COLO829 (cell line): Measurements from ENCODE around the gene PCDHB1.
"Not testable (repeated sequence)": the region's sequence is repeated elsewhere in the genome, so short reads cannot be mapped to it uniquely, and the experiment has no call there.

Experiments
- DNase-seq: peaks from one replicate; pipeline ENCODE4 v3.0.0; 2012; ENCODE audit warnings: low spot score

PCDHB1 gene

DNA sequence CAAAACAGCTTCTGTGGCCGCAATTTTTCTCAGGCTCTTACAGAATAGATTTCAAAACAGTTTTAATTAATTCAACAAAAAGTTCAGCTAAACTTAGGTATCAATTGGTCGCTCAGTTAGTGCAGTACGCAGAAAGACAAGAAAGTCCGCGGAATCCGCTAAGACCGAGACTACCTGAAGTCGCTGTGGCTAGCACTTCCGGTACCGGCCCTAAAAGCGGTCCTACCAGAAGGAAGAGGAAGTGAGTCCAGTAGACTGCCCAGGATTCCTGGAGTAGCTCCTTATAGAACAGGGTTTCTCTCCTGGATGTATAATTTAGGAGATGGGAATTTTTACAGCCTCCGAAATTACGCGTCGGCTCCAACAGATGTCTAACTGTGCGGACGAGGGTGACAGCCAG is 26.7 kb downstream of the PCDHB1 start:
- no peak for DNase-seq

DNA sequence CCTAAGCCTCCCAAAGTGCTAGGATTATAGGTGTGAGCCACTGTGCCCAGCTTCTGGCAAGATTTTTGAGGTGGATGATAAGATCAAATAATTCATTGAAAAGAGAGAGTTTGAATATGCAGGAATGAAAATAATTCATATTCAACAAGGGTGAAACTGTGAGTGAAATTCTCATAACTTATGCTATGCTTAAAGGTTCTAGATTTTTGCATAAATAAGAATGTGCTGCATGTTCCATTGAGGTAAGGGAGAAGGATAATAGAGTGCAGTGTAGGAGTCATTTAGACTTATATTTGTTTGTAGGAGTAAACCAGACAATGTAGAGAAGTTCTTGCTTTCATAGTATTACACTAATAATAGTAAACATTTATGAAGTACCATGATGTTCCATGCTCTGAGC is 31.1 kb downstream of the PCDHB1 start:
- DNase-seq, result no peak

DNA sequence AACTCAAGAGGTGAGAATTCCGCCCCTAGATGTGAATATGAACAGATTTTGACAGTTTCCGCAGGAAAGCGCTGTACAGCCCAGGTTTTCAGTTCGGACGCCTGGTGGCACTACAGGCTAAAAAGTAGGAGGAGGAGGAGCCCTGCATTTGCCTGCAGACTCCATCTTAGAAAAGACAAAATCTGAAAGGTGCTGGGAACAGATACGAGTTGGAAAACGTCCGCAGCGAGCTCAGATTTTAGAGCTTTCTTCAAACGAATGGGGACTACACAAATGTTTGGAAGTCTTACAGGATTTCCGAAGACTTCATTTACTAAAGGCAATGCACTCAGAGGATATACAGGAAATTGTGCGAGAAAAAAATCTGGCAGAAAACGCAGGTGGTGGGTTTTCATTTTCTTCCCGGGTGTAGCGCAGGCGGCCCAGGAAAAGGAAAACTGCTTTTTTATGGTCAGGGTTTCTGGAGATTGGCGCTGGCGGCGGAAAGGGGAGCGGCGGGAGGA is 33.4 kb downstream of the PCDHB1 start:
- peak; percentile 38 for DNase-seq

DNA sequence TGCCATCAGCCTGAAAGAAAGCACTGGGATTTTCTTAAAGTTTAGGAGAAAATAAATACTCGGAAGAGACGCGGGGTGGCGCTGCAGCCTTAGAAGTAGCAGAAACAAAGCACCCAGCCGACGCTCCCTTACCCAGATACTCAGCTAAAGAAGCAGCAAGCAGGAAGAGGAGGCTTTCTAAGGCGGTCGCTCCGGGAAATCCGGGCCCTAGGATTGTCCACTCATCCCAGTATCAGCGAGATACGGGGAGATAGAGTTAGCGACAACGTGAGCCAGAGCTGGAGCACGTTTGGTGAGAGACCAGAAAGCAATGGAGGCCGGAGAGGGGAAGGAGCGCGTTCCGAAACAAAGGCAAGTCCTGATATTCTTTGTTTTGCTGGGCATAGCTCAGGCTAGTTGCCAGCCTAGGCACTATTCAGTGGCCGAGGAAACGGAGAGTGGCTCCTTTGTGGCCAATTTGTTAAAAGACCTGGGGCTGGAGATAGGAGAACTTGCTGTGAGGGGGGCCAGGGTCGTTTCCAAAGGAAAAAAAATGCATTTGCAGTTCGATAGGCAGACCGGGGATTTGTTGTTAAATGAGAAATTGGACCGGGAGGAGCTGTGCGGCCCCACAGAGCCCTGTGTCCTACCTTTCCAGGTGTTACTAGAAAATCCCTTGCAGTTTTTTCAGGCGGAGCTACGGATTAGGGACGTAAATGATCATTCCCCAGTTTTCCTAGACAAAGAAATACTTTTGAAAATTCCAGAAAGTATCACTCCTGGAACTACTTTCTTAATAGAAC is 43.5 kb downstream of the PCDHB1 start, which contains the start of gene PCDHB2:
Gene PCDHB2, plus strand, starts transcription at position 135 of the 782 bp plus-strand sequence. Its CDS starts 176 bp downstream, at position 311.
- peak; percentile 42 for DNase-seq

DNA sequence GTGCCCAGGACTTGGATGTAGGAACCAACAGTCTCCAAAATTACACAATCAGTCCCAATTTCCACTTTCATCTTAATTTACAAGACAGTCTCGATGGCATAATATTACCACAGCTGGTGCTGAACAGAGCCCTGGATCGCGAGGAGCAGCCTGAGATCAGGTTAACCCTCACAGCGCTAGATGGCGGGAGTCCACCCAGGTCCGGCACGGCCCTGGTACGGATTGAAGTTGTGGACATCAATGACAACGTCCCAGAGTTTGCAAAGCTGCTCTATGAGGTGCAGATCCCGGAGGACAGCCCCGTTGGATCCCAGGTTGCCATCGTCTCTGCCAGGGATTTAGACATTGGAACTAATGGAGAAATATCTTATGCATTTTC is 44.1 kb downstream of the PCDHB1 start:
- DNase-seq, result no peak

DNA sequence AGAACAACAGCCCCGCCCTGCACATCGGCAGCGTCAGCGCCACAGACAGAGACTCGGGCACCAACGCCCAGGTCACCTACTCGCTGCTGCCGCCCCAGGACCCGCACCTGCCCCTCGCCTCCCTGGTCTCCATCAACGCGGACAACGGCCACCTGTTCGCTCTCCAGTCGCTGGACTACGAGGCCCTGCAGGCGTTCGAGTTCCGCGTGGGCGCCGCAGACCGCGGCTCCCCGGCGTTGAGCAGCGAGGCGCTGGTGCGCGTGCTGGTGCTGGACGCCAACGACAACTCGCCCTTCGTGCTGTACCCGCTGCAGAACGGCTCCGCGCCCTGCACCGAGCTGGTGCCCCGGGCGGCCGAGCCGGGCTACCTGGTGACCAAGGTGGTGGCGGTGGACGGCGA is 45.0 kb downstream of the PCDHB1 start:
- DNase-seq, result not testable (repeated sequence)

DNA sequence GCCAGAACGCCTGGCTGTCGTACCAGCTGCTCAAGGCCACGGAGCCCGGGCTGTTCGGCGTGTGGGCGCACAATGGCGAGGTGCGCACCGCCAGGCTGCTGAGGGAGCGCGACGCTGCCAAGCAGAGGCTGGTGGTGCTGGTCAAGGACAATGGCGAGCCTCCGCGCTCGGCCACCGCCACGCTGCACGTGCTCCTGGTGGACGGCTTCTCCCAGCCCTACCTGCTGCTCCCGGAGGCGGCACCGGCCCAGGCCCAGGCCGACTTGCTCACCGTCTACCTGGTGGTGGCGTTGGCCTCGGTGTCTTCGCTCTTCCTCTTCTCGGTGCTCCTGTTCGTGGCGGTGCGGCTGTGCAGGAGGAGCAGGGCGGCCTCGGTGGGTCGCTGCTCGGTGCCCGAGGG is 45.4 kb downstream of the PCDHB1 start:
- DNase-seq, result not testable (repeated sequence)

DNA sequence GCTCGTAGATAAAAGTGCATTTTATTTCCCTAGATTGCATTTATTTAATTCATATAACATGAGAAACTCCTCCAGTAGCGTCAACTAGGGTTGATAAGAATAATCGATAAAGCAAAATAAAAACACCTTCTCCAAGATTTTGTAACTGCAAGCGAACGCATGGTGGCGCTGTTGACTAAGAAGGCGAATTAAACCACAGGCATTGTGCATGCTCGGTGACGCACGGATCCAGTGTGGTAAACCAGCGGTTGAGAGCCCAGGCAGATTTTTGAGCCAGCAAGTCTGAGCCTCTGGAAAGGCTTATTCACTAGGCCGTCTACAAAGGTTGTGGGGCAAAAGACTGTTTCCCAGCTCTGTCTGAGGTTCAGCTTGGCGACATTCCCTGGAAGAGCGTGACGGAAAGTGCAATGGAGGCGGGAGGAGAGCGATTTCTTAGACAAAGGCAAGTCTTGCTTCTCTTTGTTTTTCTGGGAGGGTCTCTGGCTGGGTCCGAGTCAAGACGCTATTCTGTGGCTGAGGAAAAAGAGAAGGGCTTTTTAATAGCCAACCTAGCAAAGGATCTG is 49.1 kb downstream of the PCDHB1 start, which contains the start of gene PCDHB3:
Gene PCDHB3, plus strand, starts transcription at position 231 of the 563 bp plus-strand sequence. Its CDS starts 177 bp downstream, at position 408.
- peak; percentile 26 for DNase-seq

DNA sequence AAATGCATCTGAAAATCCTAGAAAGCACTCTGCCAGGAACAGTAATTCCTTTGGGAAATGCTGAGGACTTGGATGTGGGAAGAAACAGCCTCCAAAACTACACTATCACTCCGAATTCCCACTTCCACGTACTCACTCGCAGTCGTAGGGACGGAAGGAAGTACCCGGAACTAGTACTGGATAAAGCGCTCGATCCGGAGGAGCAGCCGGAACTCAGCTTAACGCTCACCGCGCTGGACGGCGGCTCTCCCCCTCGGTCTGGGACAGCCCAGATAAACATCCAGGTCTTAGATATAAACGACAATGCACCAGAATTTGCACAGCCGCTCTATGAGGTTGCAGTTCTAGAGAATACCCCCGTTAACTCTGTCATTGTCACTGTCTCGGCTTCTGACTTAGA is 49.9 kb downstream of the PCDHB1 start:
- no peak for DNase-seq

DNA sequence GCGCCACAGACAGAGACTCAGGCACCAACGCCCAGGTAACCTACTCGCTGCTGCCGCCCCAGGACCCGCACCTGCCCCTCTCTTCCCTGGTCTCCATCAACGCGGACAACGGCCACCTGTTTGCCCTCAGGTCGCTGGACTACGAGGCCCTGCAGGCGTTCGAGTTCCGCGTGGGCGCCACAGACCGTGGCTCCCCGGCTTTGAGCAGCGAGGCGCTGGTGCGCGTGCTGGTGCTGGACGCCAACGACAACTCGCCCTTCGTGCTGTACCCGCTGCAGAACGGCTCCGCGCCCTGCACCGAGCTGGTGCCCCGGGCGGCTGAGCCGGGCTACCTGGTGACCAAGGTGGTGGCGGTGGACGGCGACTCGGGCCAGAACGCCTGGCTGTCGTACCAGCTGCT is 50.9 kb downstream of the PCDHB1 start:
- DNase-seq, result not testable (repeated sequence)

DNA sequence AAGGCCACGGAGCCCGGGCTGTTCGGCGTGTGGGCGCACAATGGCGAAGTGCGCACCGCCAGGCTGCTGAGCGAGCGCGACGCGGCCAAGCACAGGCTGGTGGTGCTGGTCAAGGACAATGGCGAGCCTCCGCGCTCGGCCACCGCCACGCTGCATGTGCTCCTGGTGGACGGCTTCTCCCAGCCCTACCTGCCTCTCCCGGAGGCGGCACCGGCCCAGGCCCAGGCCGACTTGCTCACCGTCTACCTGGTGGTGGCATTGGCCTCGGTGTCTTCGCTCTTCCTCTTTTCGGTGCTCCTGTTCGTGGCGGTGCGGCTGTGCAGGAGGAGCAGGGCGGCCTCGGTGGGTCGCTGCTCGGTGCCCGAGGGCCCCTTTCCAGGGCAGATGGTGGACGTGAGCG is 51.3 kb downstream of the PCDHB1 start:
- not testable (repeated sequence) for DNase-seq

DNA sequence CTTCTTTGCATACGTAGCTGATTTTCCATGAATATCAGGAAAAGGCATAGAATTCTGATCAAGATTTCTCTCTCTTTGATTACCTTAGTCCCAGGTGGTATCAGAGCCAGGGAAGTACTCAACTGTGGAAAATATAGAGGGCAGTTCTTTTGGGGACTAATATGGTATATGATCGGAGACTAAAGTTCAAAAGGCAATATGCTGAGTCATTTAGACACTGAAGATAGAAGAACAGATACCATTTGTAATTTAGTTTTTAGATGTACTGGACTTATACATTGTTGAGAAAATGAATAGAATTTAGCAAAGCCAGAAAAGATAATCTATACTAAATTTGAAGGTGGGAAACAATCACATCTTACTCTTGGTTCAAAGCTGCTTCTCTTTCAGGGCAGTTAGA is 54.2 kb downstream of the PCDHB1 start:
- DNase-seq, result no peak
